Small intestine (tissue), 7 donors: ENCODE measurements around the gene LMTK3. TPM values are rescaled to one million over a fixed set of nuclear protein-coding genes. Genes with fewer than 3 reads are reported as not detected.
"Not testable (repeated sequence)": the region's sequence is repeated elsewhere in the genome, so short reads cannot be mapped to it uniquely, and the experiment has no call there.

Experiments
- DNase-seq, 2 donors: peaks; one replicate each; pipeline versions ENCODE4 v3.0.0 to v3.0.0-alpha.2; 2013
- FAIRE-seq: peaks from 2 replicates; lab custom pipeline; 2012; peaks lifted over from hg19 to GRCh38; lab: Jason Lieb, UNC
- H3K27ac ChIP-seq, 3 donors: one replicate each; pipeline ENCODE4 v1.5.1; 2013; ENCODE audit warnings: low read length in 2 of 3, mild to moderate bottlenecking in 2 of 3, control low read depth in 1 of 3, inconsistent platforms in 1 of 3, low read depth in 1 of 3, moderate library complexity in 1 of 3
- H3K27me3 ChIP-seq, 3 donors: one replicate each; pipeline ENCODE4 v1.6.1; 2013; ENCODE audit warnings: low read length in 3 of 3, inconsistent platforms in 1 of 3; ENCODE audit not compliant: control insufficient read depth in 3 of 3, insufficient read depth in 3 of 3
- H3K36me3 ChIP-seq, 3 donors: one replicate each; pipeline ENCODE4 v1.6.1; 2013; ENCODE audit warnings: low read length in 3 of 3, inconsistent platforms in 1 of 3, low read depth in 1 of 3, mild to moderate bottlenecking in 1 of 3, moderate library complexity in 1 of 3; ENCODE audit not compliant: control insufficient read depth in 3 of 3, insufficient read depth in 2 of 3
- H3K4me1 ChIP-seq, 3 donors: one replicate each; pipeline ENCODE4 v1.6.1; 2013; ENCODE audit warnings: low read length in 2 of 3, inconsistent platforms in 1 of 3, low read depth in 1 of 3, mild to moderate bottlenecking in 1 of 3, moderate library complexity in 1 of 3; ENCODE audit not compliant: control insufficient read depth in 3 of 3, insufficient read depth in 2 of 3
- H3K4me3 ChIP-seq, 3 donors: one replicate each; pipeline ENCODE4 v1.5.1; 2013; ENCODE audit warnings: low read length in 3 of 3, control low read depth in 1 of 3, inconsistent platforms in 1 of 3, low read depth in 1 of 3, mild to moderate bottlenecking in 1 of 3, moderate library complexity in 1 of 3
- H3K9me3 ChIP-seq, 2 donors: one replicate each; pipeline ENCODE4 v1.6.1; 2013; ENCODE audit warnings: low read depth in 1 of 2, low read length in 1 of 2; ENCODE audit not compliant: control insufficient read depth in 2 of 2, insufficient read depth in 1 of 2
- WGBS, 3 donors: extraction: QIAGEN DNeasy Blood & Tissue Kit; methylation state at CpG; one replicate each; pipeline ENCODE4 v1.1.7; 2013; 5-methylcytosine and 5-hydroxymethylcytosine counted together
- polyA plus RNA-seq, 4 donors: library from polyadenylated mRNA; stranded (reverse) in 3 of 4; unstranded in 1 of 4; fragments of 200-250 nt in 3 of 4; fragments of 120-200 nt in 1 of 4; gene quantifications; one replicate each; pipeline versions ENCODE4 v1.2.1 to v1.2.3, GENCODE V29; 2013
- donor health status: healthy with polysubstance abuse.
- donor health status: control.
- donor health status: control.
- donor health status: Bipolar disorder and iron deficiency.
- donor health status: healthy.

LMTK3 gene
- polyA plus RNA-seq, 4 donors: 3.6 to 7.6 (median 7.1) TPM

DNA sequence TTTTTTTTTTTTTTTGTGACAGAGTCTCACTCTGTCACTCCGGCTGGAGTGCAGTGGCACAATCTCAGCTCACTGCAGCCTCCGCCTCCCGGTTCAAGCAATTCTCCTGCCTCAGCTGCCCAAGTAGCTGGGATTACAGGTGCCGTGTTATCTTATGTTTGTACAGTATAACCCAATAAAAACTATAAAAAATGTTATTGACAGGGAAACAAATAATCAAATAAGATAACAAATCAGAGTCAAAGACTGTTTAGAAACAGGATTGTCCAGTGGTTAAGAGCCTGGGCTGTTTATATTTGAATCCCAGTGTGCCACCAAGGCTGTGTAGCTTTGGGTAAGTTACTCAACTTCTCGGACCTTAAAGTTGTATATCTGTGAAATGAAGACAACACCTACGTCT is 19.1 kb upstream of the LMTK3 start:
- Histone ChIP-seq H3K27me3 (no peaks in the 10 kb centered on the region), H3K36me3 (no peaks in the 10 kb centered on the region), H3K4me1 (no peaks in the 10 kb centered on the region), H3K4me3 (no peak overlapping the region), H3K9me3 (peaks cover 1 to 29% of the 10 kb centered on the region in 2 donors), H3K27ac (no peak overlapping the region)
- FAIRE-seq (no peak), DNase-seq (peak in 1 of 2 donors; percentile 58)
- WGBS, 3 donors: 14 to 63% (median 36%) methylated on average over 6 of the region's 6 CpGs

DNA sequence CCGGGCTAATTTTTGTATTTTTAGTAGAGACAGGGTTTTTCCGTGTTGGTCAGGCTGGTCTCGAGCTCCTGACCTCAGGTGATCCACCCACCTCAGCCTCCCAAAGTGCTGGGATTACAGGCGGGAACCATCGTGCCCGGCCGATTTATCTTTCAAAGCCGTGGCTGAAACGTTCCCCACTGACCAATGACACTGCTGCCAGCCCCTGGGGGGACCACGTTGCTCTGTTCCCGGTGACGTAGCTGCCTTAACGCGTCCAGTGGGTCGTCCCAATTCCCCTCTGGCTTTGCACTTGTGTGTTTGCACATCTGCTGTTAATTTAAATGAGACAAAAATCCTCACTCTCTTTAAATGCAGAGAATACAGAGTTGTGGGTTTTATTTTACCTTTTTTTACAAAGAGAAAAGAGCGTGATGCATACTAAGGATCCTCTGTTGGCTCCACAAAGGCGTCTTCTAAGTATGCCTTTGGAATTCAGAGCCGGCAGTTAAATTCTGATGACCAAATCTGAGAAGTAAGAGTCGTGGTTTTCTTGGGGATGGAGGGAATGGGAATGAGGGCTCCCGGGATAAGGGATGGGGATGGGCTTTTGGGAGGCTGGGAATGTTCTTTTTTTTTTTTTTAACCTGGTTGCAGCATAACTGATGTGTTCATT is 18.6 kb upstream of the LMTK3 start:
- 32 to 59% (median 36%) methylated on average over 20 of the region's 20 CpGs for WGBS, 3 donors
- no peaks in the 10 kb centered on the region for H3K27me3 ChIP-seq
- H3K4me3 ChIP-seq: no peak overlapping the region
- peaks cover 1 to 29% of the 10 kb centered on the region in 2 donors for H3K9me3 ChIP-seq
- H3K4me1 ChIP-seq: no peaks in the 10 kb centered on the region
- H3K36me3 ChIP-seq: no peaks in the 10 kb centered on the region
- DNase-seq (no peak), FAIRE-seq (no peak)
- H3K27ac ChIP-seq: no peak overlapping the region

DNA sequence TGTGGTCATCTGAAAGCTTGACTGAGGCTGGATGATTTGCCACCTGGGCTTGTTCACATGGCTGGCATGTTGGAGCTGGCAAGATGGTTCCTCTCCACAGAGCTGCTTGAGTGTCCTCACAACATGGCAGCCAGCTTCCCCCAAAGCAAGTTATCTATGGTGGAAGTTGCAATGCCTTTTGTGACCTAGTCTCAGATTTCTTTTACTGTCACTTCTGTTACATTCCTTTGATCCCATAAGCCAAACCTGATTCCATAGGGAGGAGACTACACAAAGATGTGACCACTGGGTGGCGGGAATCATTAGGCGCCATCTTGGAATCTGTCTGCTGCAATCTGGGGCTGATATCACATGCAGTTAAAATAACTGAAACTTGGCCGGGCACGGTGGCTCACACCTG is 17.5 kb upstream of the LMTK3 start:
- peaks cover 3 to 36% of the 10 kb centered on the region in 2 donors for H3K9me3 ChIP-seq
- 89 to 92% (median 92%) methylated on average over 4 of the region's 4 CpGs for WGBS, 3 donors
- no peaks in the 10 kb centered on the region for H3K4me1 ChIP-seq
- no peak for FAIRE-seq
- no peaks in the 10 kb centered on the region for H3K27me3 ChIP-seq
- no peaks in the 10 kb centered on the region for H3K36me3 ChIP-seq
- H3K4me3 ChIP-seq: no peak overlapping the region
- no peak for DNase-seq
- H3K27ac ChIP-seq: no peak overlapping the region

DNA sequence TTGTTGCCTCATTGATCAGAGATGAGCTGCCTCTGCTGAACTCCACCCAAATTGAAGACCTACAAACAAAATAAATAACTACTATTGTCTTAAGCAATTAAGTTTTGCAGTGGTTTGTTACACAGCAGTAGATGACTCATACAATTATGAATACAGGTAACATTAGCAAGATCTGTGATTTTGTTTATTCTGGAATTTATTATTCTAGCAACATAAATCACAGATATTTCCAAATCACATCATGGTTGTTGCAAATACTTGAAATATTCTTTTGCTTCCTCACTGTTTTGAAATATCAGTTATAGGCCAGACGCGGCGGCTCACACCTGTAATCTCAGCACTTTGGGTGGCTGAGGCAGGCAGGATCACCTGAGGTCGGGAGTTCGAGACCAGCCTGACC is 13.1 kb upstream of the LMTK3 start:
- Histone ChIP-seq H3K27ac (no peak overlapping the region), H3K27me3 (no peaks in the 10 kb centered on the region), H3K9me3 (peaks cover 4 to 37% of the 10 kb centered on the region in 2 donors), H3K4me3 (no peak overlapping the region), H3K36me3 (no peaks in the 10 kb centered on the region), H3K4me1 (no peaks in the 10 kb centered on the region)
- 96 to 99% (median 98%) methylated on average over 5 of the region's 5 CpGs for WGBS, 3 donors
- FAIRE-seq (no peak), DNase-seq (no peak)

DNA sequence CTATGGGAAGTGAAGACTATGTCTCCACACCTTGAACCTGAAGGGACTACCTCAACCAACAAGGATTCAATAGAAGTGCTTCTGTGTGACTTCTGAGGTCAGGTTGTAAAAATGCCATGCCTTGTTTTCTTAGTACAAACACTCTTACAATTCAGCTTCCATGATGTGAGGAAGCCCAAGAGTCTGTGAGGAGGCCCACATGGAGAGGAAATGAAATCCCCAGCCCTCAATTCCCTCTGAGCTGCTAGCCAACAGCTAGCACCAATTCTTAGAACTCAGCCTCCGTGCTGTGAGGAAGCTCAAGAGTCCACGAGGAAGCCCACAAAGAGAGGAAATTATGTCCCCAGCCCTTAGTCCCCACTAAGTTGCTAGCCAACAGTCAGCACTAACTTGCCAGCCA is 12.6 kb upstream of the LMTK3 start:
- Histone ChIP-seq H3K4me3 (no peak overlapping the region), H3K27ac (no peak overlapping the region), H3K27me3 (no peaks in the 10 kb centered on the region), H3K9me3 (peaks cover 4 to 34% of the 10 kb centered on the region in 2 donors), H3K4me1 (no peaks in the 10 kb centered on the region), H3K36me3 (no peaks in the 10 kb centered on the region)
- no peak for FAIRE-seq
- DNase-seq: no peak
- WGBS, 3 donors: 79 to 92% (median 85%) methylated on average over 2 of the region's 2 CpGs

DNA sequence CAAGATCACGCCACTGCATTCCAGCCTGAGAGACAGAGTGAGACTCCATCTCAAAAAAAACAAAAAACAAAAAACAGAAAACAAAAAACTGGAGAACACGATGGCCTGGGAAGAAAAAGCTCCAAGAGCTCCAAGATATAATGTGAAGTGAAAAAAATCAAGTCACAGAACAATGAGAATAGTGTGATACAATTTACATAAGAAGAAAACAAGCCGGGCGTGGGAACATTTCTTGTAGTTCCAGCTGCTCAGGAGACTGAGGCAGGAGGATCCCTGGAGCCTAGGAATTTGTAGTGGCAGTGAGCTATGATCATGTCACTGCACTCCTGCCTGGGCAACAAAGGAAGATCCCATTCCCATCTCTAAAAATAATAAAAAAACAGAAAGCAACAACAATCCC is 8.5 kb upstream of the LMTK3 start:
- Histone ChIP-seq H3K4me1 (no peaks in the 10 kb centered on the region), H3K27ac (no peak overlapping the region), H3K27me3 (no peaks in the 10 kb centered on the region), H3K36me3 (no peaks in the 10 kb centered on the region), H3K4me3 (no peak overlapping the region), H3K9me3 (peaks cover 3 to 8% of the 10 kb centered on the region in 2 donors)
- DNase-seq: no peak
- FAIRE-seq: no peak
- 63 to 78% (median 64%) methylated on average over 4 of the region's 4 CpGs for WGBS, 3 donors

DNA sequence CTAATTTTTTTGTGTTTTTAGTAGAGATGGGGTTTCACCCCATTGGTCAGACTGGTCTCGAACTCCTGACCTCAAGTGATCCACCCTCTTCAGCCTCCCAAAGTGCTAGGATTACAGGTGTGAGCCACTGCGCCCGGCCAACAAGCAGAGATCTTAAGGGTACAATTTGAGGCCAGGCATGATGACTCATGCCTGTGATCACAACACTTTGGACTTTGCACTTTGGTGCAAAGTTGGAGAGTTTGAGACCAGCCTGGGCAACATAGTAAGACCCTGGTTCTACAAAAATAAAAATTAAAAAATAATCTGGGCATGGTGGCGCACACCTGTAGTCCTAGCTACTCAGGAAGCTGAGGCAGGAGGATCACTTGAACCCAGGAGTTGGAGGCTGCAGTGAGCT is 7.8 kb upstream of the LMTK3 start:
- not testable (repeated sequence) for H3K27ac ChIP-seq, H3K27me3 ChIP-seq, H3K4me1 ChIP-seq, H3K36me3 ChIP-seq, H3K9me3 ChIP-seq, H3K4me3 ChIP-seq, FAIRE-seq
- WGBS, 3 donors: 45 to 79% (median 56%) methylated on average over 4 of the region's 4 CpGs
- DNase-seq: peak in 1 of 2 donors; percentile 73

DNA sequence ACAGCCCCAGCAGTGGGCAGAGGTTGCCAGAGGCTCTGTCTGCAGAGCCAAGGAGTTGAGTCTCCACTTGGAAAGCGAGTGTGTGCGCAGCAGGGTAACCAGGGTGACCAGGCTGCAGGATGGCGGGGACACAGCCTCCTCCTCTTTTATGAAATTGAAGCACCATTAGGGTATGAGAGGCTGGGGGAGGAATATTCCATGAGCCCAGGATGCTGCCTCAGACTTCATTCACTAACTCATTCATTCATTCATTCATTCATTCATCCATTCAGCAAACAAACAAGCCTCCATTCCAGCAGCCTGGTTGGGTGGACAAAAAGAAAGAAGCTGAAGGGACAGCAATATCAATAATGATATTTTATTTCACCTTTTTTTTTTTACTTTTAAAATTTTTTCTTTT is 6.6 kb upstream of the LMTK3 start:
- Histone ChIP-seq H3K9me3 (no peaks in the 10 kb centered on the region), H3K27ac (no peak overlapping the region), H3K36me3 (no peaks in the 10 kb centered on the region), H3K27me3 (peaks cover 0 to 4% (median 0%) of the 10 kb centered on the region in 3 donors), H3K4me3 (no peak overlapping the region), H3K4me1 (peaks cover 0 to 3% (median 0%) of the 10 kb centered on the region in 3 donors)
- FAIRE-seq (no peak), DNase-seq (no peak)
- 64 to 94% (median 82%) methylated on average over 3 of the region's 3 CpGs for WGBS, 3 donors

DNA sequence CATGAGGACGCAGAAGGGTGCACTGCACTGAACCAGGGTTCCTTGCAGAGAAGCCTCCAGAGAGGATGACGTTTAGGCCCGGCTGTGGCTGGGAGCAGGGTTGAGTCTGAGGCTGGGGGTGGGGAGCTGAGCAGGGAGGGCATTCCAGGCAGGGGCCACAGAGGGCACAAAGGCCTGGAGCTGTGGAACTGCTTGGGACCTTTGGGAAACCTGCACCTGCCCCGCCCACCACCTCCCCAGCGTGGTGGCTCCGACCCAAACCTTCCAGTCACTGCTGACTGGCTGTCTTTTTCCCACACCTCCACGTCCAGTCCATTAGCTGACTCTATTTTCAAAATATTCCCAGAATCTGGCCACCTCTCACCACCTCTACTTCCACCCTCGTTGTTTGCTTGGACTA is 4.9 kb upstream of the LMTK3 start:
- H3K27me3 ChIP-seq: peaks cover 0 to 21% (median 13%) of the 10 kb centered on the region in 3 donors
- no peaks in the 10 kb centered on the region for H3K36me3 ChIP-seq
- H3K4me1 ChIP-seq: peaks cover 0 to 3% (median 0%) of the 10 kb centered on the region in 3 donors
- FAIRE-seq (no peak), DNase-seq (no peak)
- no peak overlapping the region for H3K4me3 ChIP-seq
- 34 to 62% (median 48%) methylated on average over 8 of the region's 8 CpGs for WGBS, 3 donors
- H3K27ac ChIP-seq: no peak overlapping the region
- H3K9me3 ChIP-seq: no peaks in the 10 kb centered on the region
